OCI-LY1 (cell line): Measurements from ENCODE around the gene OR11A1.

Experiments
- EZH2 ChIP-seq: fragments of 200-600 bp; sonication (generic), shearing (Covaris generic); IDR thresholded peaks from 2 replicates; pipeline ENCODE4 v1.8.0; 2017; ENCODE audit warnings: borderline replicate concordance, mixed run types, mild to moderate bottlenecking, antibody characterized with exemption, low read length, moderate library complexity, mixed read lengths
- TF ChIP-seq, protein P1 (sequence below): fragments of 200-600 bp; sonication (generic), shearing (Covaris generic); IDR thresholded peaks from 2 replicates; pipeline ENCODE4 v1.5.1; 2017; ENCODE audit warnings: mild to moderate bottlenecking, antibody characterized with exemption, low read length, moderate library complexity, mixed read lengths

DNA sequence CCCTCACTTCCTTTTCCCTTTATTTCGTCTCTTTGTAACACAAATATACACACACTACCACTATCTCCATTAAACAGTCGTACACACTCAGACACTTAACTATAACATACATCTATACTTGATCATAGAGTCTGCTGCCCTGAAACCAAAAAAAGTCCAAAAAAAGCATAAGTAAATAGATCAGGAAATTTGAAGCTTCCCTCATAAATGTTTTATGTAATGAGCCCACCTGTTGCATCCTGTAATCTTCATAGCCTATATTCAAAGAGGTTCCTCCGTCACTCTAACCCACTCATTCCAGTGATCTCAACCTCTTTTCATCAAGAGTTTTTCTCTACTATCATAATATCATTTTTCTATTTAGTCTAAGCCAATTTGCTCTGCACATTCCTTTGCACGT, 68.3 kb downstream of the OR11A1 start:
- TF ChIP-seq, protein P1, sequence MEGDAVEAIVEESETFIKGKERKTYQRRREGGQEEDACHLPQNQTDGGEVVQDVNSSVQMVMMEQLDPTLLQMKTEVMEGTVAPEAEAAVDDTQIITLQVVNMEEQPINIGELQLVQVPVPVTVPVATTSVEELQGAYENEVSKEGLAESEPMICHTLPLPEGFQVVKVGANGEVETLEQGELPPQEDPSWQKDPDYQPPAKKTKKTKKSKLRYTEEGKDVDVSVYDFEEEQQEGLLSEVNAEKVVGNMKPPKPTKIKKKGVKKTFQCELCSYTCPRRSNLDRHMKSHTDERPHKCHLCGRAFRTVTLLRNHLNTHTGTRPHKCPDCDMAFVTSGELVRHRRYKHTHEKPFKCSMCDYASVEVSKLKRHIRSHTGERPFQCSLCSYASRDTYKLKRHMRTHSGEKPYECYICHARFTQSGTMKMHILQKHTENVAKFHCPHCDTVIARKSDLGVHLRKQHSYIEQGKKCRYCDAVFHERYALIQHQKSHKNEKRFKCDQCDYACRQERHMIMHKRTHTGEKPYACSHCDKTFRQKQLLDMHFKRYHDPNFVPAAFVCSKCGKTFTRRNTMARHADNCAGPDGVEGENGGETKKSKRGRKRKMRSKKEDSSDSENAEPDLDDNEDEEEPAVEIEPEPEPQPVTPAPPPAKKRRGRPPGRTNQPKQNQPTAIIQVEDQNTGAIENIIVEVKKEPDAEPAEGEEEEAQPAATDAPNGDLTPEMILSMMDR: no peak
- TF ChIP-seq EZH2: no peak
